GM23338 (cell line): ENCODE measurements around the gene WWOX. TPM values are rescaled to one million over a fixed set of nuclear protein-coding genes. Genes with fewer than 3 reads are reported as not detected.

Source experiments
- ATAC-seq: fragments of 200-7000 bp; cut with Tn5 transposase; 3 replicates; pipeline ENCODE4 v1.9.1; 2020
- DNase-seq: peaks from one replicate; pipeline ENCODE4 v3.0.0-alpha.2; 2015; ENCODE audit warnings: low spot score
- H2AFZ ChIP-seq: fragments of 200-600 bp; sonication (generic); 2 replicates; pipeline ENCODE4 v1.8.0; 2016; ENCODE audit warnings: antibody characterized with exemption, mild to moderate bottlenecking, moderate library complexity
- H3F3A ChIP-seq: fragments of 200-600 bp; sonication (generic); replicated peaks from 2 replicates; pipeline ENCODE4 v1.8.0; 2017; ENCODE audit warnings: antibody characterized with exemption, mixed run types, low read depth
- H3K27ac ChIP-seq: fragments of 200-600 bp; sonication (generic); 2 replicates; pipeline ENCODE4 v1.6.1; 2016; ENCODE audit warnings: low read depth
- H3K27me3 ChIP-seq: fragments of 200-600 bp; sonication (generic); 2 replicates; pipeline ENCODE4 v1.8.0; 2016; ENCODE audit warnings: mild to moderate bottlenecking, mixed run types, moderate library complexity; ENCODE audit not compliant: insufficient read depth
- H3K36me3 ChIP-seq: fragments of 200-600 bp; sonication (generic); 2 replicates; pipeline ENCODE4 v1.8.0; 2016; ENCODE audit warnings: mild to moderate bottlenecking; ENCODE audit not compliant: insufficient read depth
- H3K4me1 ChIP-seq: fragments of 200-600 bp; sonication (generic); 2 replicates; pipeline ENCODE4 v1.8.0; 2016; ENCODE audit warnings: mild to moderate bottlenecking, moderate library complexity; ENCODE audit not compliant: insufficient read depth
- H3K4me2 ChIP-seq: fragments of 200-600 bp; sonication (generic); 2 replicates; pipeline ENCODE4 v1.7.1; 2017; ENCODE audit warnings: mixed run types
- H3K4me3 ChIP-seq: fragments of 200-600 bp; sonication (generic); 2 replicates; pipeline ENCODE4 v1.6.1; 2016; ENCODE audit warnings: mixed run types
- H3K79me2 ChIP-seq: fragments of 200-600 bp; sonication (generic); replicated peaks from 2 replicates; pipeline ENCODE4 v1.8.0; 2017; ENCODE audit warnings: mild to moderate bottlenecking; ENCODE audit not compliant: insufficient read depth
- H3K9me2 ChIP-seq: fragments of 200-600 bp; sonication (generic); 2 replicates; pipeline ENCODE4 v1.8.0; 2017; ENCODE audit not compliant: insufficient read depth
- H4K20me1 ChIP-seq: fragments of 200-600 bp; sonication (generic); replicated peaks from 2 replicates; pipeline ENCODE4 v1.8.0; 2017; ENCODE audit warnings: mild to moderate bottlenecking; ENCODE audit not compliant: insufficient read depth
- H3K27ac Mint-ChIP-seq: 2 replicates; pipeline ENCODE4 v1.8.0; 2020; ENCODE audit warnings: inconsistent platforms, mild to moderate bottlenecking, moderate library complexity, mixed read lengths
- H3K27me3 Mint-ChIP-seq: 3 replicates; pipeline ENCODE4 v1.8.0; 2022; ENCODE audit warnings: low read depth, mild to moderate bottlenecking, moderate library complexity, mixed read lengths, inconsistent platforms; ENCODE audit not compliant: insufficient read depth, poor library complexity
- H3K36me3 Mint-ChIP-seq: 3 replicates; pipeline ENCODE4 v1.8.0; 2021; ENCODE audit warnings: low read depth, mild to moderate bottlenecking, inconsistent platforms, moderate library complexity, mixed read lengths
- H3K4me1 Mint-ChIP-seq: 3 replicates; pipeline ENCODE4 v1.8.0; 2020; ENCODE audit warnings: mild to moderate bottlenecking, inconsistent platforms, mixed read lengths
- H3K4me3 Mint-ChIP-seq: 3 replicates; pipeline ENCODE4 v1.8.0; 2021; ENCODE audit warnings: moderate library complexity, mild to moderate bottlenecking, inconsistent platforms, mixed read lengths
- H3K9me3 Mint-ChIP-seq: 3 replicates; pipeline ENCODE4 v1.8.0; 2020; ENCODE audit warnings: moderate library complexity, mild to moderate bottlenecking, inconsistent platforms, mixed read lengths
- CREB1 ChIP-seq: fragments of 250-450 bp; sonication (Bioruptor Pico); IDR thresholded peaks from 2 replicates; pipeline ENCODE4 v1.5.0; 2020; ENCODE audit warnings: low read depth, mild to moderate bottlenecking, moderate library complexity
- CTCF ChIP-seq, 2 experiments: fragments of 200-600 bp in 1 of 2; sonication (generic) in 1 of 2; conservative IDR thresholded peaks; 2 replicates each; pipeline versions ENCODE4 v1.5.1 to v1.6.1; 2016 to 2017; ENCODE audit warnings: antibody characterized with exemption in 2 of 2, low read depth in 2 of 2, mild to moderate bottlenecking in 2 of 2, moderate library complexity in 1 of 2
- ETS1 ChIP-seq: IDR thresholded peaks from 2 replicates; pipeline ENCODE4 v1.6.1; 2016; ENCODE audit warnings: antibody characterized with exemption
- EZH2 ChIP-seq: fragments of 200-600 bp; sonication (generic); IDR thresholded peaks from one replicate; pipeline ENCODE4 v1.8.0; 2017; ENCODE audit warnings: antibody characterized with exemption, mild to moderate bottlenecking, low read depth; ENCODE audit not compliant: unreplicated experiment
- EZH2phosphoT487 ChIP-seq: fragments of 200-600 bp; sonication (generic); IDR thresholded peaks from one replicate; pipeline ENCODE4 v1.8.1; 2018; ENCODE audit warnings: antibody characterized with exemption; ENCODE audit not compliant: unreplicated experiment
- JUNB ChIP-seq: IDR thresholded peaks from one replicate; pipeline ENCODE4 v1.6.1; 2016; ENCODE audit warnings: antibody characterized with exemption; ENCODE audit not compliant: unreplicated experiment
- NANOG ChIP-seq: IDR thresholded peaks from 2 replicates; pipeline ENCODE4 v1.6.1; 2016; ENCODE audit warnings: antibody characterized with exemption, borderline replicate concordance
- POLR2AphosphoS5 ChIP-seq: IDR thresholded peaks from 2 replicates; pipeline ENCODE4 v1.6.1; 2016; ENCODE audit warnings: antibody characterized with exemption, low read depth
- REST ChIP-seq: IDR thresholded peaks from one replicate; pipeline ENCODE4 v1.6.1; 2018; ENCODE audit warnings: antibody characterized with exemption; ENCODE audit not compliant: unreplicated experiment
- ZNF114 ChIP-seq: fragments of 250-450 bp; sonication (Bioruptor Pico); IDR thresholded peaks from 2 replicates; pipeline ENCODE4 v1.5.0; 2020; ENCODE audit warnings: mild to moderate bottlenecking, moderate library complexity
- ZNF331 ChIP-seq: fragments of 250-450 bp; sonication (Bioruptor Pico); IDR thresholded peaks from 2 replicates; pipeline ENCODE4 v1.5.0; 2020; ENCODE audit warnings: low read depth, mild to moderate bottlenecking, moderate library complexity
- polyA plus RNA-seq: library from polyadenylated mRNA; unstranded; fragments of >200 nt; fragmentation: Nextera tagmentation; extraction: Ambion mirVana; gene quantifications from 2 replicates; pipeline ENCODE4 v1.2.1, GENCODE V29; 2016
- total RNA-seq: library from RNA; depleted of rRNA; stranded (reverse); fragments of >200 nt; shearing (Covaris generic); gene quantifications from 2 replicates; pipeline ENCODE4 v1.2.3, GENCODE V29; 2014

WWOX gene
- total and polyA plus RNA-seq, 2 experiments from 2014 or later = 10.0 to 19.3 TPM

- Histone ChIP-seq H3K9me2 (no peaks in the 10 kb centered on the region), H3K36me3 (no peaks in the 10 kb centered on the region), H3K27me3 (no peaks in the 10 kb centered on the region), H3K79me2 (no peaks in the 10 kb centered on the region), H4K20me1 (no peaks in the 10 kb centered on the region), H3K4me2 (no peak overlapping the region), H3K27ac (no peak overlapping the region), H3F3A (no peaks in the 10 kb centered on the region), H3K4me1 (peaks cover 4% of the 10 kb centered on the region; the same call in 1 of the 2 replicates), H2AFZ (no peak overlapping the region; the same call in 1 of the 2 replicates), H3K4me3 (no peak overlapping the region)
- ATAC-seq (no peak), DNase-seq (no peak)
- Mint-ChIP-seq H3K36me3 (no peaks in the 10 kb centered on the region), H3K4me3 (no peak overlapping the region), H3K27ac (no peak overlapping the region), H3K9me3 (no peaks in the 10 kb centered on the region), H3K4me1 (peaks cover 29% of the 10 kb centered on the region), H3K27me3 (peaks cover 4% of the 10 kb centered on the region)
- TF ChIP-seq EZH2phosphoT487 (no peak), JUNB (no peak), POLR2AphosphoS5 (no peak), ZNF331 (no peak), EZH2 (no peak), CREB1 (CRISPR knock-in tag) (no peak), ZNF114 (CRISPR knock-in tag) (no peak), ETS1 (no peak), REST (no peak)
Observed at GRCh38 chr16:78976212-78976611, 876.8 kb downstream of the WWOX start.

- H3K27ac Mint-ChIP-seq = no peak overlapping the region
- DNase-seq (no peak), ATAC-seq (no peak)
- Histone ChIP-seq H3K4me1 (no peaks in the 10 kb centered on the region), H3F3A (no peaks in the 10 kb centered on the region), H3K9me2 (no peaks in the 10 kb centered on the region), H3K27me3 (no peaks in the 10 kb centered on the region), H3K4me2 (no peak overlapping the region), H4K20me1 (no peaks in the 10 kb centered on the region), H3K4me3 (no peak overlapping the region), H3K79me2 (no peaks in the 10 kb centered on the region), H3K27ac (no peak overlapping the region), H2AFZ (no peak overlapping the region), H3K36me3 (no peaks in the 10 kb centered on the region)
- H3K36me3 Mint-ChIP-seq = no peaks in the 10 kb centered on the region
- no peak overlapping the region for H3K4me3 Mint-ChIP-seq
- H3K4me1 Mint-ChIP-seq = peaks cover 13% of the 10 kb centered on the region
- H3K27me3 Mint-ChIP-seq = peaks cover 4% of the 10 kb centered on the region
- H3K9me3 Mint-ChIP-seq = no peaks in the 10 kb centered on the region
- TF ChIP-seq CTCF (conservative IDR thresholded peaks at IDR 0.05; ENCODE audit: low read depth in 2 of 2) (no peak), ZNF114 (CRISPR knock-in tag) (no peak), POLR2AphosphoS5 (no peak), NANOG (no peak), ZNF331 (no peak), CREB1 (CRISPR knock-in tag) (no peak), ETS1 (no peak), REST (no peak)
Observed at GRCh38 chr16:78980825-78981224, 881.4 kb downstream of the WWOX start.
